Skin epidermis (tissue), 12 donors: ENCODE results near the gene SNX10.

Source experiments
- H3K27ac ChIP-seq, 21 experiments: fragments of 200-600 bp; sonication (generic) in 11 of 21; one replicate each; pipeline ENCODE4 v1.5.0; 2020; ENCODE audit warnings: mild to moderate bottlenecking in 3 of 21, inconsistent platforms in 2 of 21, moderate library complexity in 2 of 21
- H3K4me3 ChIP-seq, 7 experiments: fragments of 200-600 bp; sonication (generic) in 2 of 7; one replicate each; pipeline ENCODE4 v1.5.0; 2020; ENCODE audit warnings: inconsistent platforms in 2 of 7, mild to moderate bottlenecking in 2 of 7, moderate library complexity in 1 of 7

The SNX10 gene

DNA sequence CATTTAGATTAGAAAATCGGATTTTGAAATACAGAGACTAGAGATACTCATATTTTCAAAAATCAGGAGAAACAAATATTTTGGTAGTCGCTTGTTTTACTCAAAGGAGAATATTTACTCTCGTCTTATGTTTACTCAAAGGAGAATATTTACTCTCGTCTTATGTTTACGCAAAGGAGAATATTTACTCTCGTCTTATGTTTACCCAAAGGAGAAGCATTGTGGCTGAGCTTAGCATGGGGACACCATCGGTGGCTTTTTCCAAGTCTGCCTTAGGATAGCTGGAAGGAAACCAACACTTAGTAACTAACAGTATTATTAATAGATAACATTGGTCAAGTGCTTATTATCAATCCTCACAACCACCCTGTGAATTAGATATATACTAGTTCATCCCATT is 71.8 kb downstream of the SNX10 start:
- H3K27ac ChIP-seq, result no peak overlapping the region
- no peak overlapping the region for H3K4me3 ChIP-seq

DNA sequence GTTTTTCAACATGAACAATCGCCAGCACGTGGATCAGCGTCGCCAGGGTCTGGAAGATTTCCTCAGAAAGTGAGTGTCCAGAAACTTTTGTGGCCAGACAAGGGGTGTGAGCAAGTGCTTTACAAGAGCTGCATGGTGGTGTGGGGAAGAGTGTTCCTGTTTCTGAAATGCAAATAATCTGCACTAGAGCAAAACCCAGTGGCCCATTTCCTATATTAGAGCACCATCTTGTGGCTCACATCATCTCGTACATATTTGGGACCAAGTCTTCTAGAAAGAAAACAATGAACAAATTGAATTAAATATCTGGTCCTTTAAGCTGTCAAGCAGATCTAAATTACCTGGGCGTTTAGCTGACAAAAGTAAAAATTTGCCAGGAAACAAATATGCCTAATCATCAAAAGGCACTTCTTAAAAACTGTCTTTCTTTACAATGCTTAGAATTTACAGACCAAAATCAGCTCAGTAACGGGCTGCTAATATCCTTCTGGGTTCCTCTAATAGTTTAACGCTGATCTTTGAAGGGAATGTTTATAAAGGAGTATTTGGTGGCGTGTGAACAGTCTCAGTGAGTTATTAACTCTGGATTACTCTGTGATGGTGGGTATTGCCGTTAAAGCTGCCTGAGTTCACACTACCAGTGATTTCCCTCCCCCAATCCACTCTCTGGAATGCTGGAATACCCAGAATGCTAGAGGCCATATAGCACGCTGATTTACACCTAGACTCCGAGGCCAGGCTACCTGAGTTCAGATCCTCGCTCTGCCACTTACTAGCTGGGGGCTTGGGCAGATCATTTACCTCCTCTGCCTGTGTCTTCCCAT is 73.6 kb downstream of the SNX10 start:
- Histone ChIP-seq H3K27ac (no peak overlapping the region), H3K4me3 (no peak overlapping the region)

GRCh38 chr7:26365901-26366275 is 74.2 kb downstream of the SNX10 start:
- Histone ChIP-seq H3K4me3 (no peak overlapping the region), H3K27ac (no peak overlapping the region)

DNA sequence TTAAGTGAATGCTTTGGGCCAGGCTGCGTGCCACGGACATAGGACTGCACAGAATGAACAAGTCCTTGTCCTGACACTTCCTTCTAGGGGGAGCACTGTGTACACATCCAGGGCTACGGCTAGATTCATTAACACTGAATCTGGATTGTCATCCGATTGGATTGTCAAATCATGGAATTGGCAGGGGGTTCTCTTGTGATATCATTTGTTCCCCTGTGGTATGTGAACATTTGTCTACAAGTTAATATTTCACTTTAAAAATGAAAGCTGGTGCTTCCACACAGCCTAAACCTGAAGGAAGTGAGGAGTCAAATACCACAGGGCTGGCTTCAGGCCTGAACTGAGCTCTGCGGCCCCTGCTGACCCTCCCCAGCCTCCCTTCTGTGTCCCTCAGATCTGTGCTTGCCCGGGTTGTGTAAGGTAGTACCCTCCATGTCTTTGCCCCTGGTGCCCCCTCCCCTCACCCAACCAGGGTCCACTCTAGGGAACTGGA is 75.6 kb downstream of the SNX10 start:
- H3K4me3 ChIP-seq, result no peak overlapping the region
- no peak overlapping the region for H3K27ac ChIP-seq

GRCh38 chr7:26368542-26368941 is 76.9 kb downstream of the SNX10 start:
- Histone ChIP-seq H3K27ac (no peak overlapping the region), H3K4me3 (no peak overlapping the region)

GRCh38 chr7:26369593-26369992 is 77.9 kb downstream of the SNX10 start:
- no peak overlapping the region for H3K27ac ChIP-seq
- no peak overlapping the region for H3K4me3 ChIP-seq

DNA sequence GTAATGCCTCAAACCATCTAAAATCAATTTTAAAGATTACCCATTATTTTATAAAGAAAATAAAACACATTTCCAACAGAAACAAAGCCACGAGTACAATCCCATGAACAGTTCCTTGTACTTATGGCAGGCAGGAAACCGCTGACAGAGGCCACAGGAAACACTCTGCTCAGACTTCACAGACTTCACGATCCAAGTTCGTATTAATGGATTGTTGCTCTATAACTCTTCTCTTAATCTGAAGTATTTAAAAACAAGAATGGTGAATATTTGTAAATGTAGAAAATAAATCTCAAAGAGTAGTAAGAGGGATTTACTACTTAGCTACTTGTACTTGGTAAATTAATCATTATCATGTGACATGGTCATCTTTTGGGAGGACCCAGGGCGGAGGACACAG is 78.3 kb downstream of the SNX10 start:
- no peak overlapping the region for H3K27ac ChIP-seq
- no peak overlapping the region for H3K4me3 ChIP-seq

DNA sequence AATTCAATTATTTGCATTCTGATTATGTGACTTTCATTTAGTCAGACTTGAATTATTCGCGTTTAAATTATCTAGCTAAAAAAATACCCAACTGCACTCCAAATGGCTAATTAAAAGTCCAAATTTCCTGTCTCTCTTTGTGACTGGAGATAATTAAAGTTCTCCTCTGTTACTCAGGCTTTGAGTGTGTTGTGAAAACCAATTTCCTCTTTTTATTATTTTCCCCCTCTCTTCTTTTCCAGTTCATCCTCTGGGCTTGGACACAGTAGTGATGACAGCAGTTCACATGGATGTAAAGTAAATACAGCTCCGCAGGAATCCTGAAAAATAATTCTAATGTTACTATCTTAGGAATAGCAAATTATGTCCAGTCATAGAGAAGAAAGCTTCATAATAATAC is 80.6 kb downstream of the SNX10 start:
- Histone ChIP-seq H3K27ac (no peak overlapping the region), H3K4me3 (no peak overlapping the region)

DNA sequence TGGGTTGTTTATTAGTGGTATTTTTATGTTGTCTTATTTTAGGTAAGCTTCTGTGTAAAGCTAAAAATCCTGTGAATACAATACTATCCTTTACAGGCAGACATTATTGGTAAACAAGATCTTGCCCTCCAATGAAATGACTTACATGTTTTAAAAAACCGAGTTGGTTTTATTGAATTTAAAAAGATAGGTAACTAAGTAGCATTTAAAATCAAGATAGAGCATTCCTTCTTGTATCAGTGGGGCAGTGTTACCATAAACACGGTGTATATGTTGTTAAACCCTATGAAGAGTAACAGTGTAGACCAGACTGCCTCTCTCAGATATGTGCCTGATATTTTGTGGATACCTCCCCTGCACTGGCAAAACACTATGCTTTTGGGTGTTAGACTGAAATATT is 81.0 kb downstream of the SNX10 start:
- no peak overlapping the region for H3K4me3 ChIP-seq
- H3K27ac ChIP-seq, result no peak overlapping the region

DNA sequence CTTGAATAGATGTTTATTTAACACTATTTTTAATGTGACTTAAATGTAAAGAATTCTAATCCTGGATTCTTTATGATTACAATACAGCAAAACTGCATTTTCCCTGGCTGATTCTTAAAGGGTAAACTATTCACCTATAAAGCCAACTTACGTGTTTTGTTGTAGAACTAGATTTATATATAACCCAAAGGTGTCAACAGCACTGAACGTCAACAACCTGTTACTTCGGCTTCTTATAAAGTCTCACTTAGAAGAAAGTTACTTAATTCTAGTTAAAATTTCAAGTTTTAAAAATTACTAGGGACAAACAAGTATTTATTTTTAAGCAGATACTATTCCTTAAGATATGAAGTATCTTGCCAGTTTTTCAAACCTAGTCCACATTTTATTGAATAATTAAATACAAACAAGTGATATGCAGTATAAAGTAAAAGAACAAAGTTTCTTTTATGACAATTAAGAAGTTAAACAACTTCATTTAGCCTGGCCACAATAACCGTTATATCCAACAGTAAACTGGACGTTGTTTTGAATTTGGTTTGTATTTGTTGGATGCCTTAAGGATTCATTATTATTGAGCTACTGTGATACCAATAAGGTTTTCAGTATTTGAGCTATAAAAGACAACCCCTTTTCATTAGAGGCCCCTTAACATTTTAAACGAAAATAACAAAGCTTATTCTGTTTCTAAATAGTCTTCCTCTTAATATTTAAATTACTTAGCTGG is 83.1 kb downstream of the SNX10 start:
- Histone ChIP-seq H3K27ac (no peak overlapping the region), H3K4me3 (no peak overlapping the region)

GRCh38 chr7:26375726-26376174 is 84.1 kb downstream of the SNX10 start:
- H3K4me3 ChIP-seq, result peak overlapping the region in 5 of 7 experiments; percentile 24 to 54 (median 49)

GRCh38 chr7:26376175-26376917 is 84.7 kb downstream of the SNX10 start:
- H3K4me3 ChIP-seq, result peak overlapping the region; percentile 24 to 54 (median 43)
- peak overlapping the region in 6 of 21 experiments; percentile 2 to 67 (median 38) for H3K27ac ChIP-seq

More at GRCh38 chr7:26375726-26376174, 84.1 kb downstream of the SNX10 start:
- no peak overlapping the region for H3K27ac ChIP-seq

DNA sequence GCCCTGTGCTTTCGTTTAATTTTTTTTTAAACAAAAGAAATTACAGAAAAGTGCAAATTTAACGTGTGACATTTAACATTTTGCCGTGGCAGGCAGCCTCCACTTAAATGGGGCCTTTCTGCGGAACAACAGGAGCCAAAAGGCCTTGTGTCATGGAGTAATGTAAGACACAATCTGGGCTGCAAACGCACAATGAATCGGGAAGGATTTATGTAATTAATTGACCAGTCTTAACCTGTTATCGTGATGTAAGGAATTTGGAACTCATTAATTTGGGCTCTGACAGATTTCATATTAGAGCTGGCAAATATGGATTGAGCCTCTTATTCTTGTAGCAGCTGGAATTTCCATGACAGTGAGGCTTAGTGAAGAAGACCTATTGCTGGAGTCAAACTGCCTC is 86.4 kb downstream of the SNX10 start:
- no peak overlapping the region for H3K4me3 ChIP-seq
- no peak overlapping the region for H3K27ac ChIP-seq

DNA sequence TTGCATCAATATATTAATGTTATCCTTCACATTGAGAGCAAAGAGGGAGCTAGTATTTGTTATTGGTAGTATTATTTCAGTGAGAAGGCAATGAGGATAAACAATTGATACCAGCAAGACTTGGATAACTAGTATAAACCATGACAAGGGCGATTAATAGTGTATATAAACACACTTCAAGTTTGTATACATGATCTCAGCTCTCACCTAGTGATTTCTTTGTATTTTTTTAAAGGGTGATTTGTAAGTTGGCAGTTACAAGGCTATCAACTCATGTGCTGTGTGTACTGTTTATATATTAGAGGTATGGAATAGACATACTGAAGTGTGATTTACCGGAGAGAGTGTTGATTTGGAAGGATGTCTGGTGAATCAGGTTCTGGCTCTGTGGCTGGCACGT is 88.0 kb downstream of the SNX10 start:
- H3K27ac ChIP-seq, result no peak overlapping the region
- H3K4me3 ChIP-seq, result no peak overlapping the region

- Histone ChIP-seq H3K27ac (no peak overlapping the region), H3K4me3 (no peak overlapping the region)
Observed at GRCh38 chr7:26381476-26382353, 90.1 kb downstream of the SNX10 start.

DNA sequence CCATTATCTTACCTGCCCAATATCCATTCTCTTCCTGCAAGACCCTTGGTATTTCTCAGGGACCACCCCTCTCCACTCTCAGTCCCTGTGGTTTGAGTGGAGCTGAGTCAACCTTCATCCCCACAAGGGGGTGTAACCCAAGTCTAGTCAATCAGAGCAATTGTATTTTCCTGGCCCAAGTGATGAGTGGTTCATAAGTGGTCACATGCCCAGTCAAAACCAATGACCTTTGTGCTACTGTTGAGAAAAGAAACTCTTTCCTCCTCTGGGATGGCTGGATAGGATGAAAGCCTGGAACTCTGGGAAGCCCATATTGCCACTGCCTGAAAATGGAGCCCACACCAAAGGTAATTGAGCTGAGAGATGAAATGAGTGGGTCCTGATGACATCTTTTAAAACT is 93.6 kb downstream of the SNX10 start:
- Histone ChIP-seq H3K27ac (no peak overlapping the region), H3K4me3 (no peak overlapping the region)

DNA sequence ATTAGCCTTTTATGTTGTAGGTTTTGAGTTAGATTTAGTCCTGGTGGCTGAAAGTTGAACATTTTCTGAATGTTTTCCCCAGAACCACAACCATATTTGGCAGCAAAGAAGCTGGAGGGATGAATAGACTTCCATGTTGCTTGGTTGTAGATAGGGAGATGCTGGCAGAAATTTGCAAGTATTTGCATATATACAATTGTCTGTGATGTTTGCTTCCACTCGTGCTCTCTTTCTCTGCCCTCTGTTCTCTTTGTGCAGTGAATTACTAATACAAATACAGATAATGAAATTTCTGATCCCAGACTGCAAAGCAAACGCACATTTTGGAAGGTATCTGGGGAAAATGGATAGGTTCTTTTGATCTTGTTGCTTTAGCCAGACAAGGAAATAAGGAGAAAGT is 96.1 kb downstream of the SNX10 start:
- Histone ChIP-seq H3K27ac (no peak overlapping the region), H3K4me3 (no peak overlapping the region)

GRCh38 chr7:26388256-26388655 is 96.6 kb downstream of the SNX10 start:
- H3K27ac ChIP-seq, result no peak overlapping the region
- no peak overlapping the region for H3K4me3 ChIP-seq

DNA sequence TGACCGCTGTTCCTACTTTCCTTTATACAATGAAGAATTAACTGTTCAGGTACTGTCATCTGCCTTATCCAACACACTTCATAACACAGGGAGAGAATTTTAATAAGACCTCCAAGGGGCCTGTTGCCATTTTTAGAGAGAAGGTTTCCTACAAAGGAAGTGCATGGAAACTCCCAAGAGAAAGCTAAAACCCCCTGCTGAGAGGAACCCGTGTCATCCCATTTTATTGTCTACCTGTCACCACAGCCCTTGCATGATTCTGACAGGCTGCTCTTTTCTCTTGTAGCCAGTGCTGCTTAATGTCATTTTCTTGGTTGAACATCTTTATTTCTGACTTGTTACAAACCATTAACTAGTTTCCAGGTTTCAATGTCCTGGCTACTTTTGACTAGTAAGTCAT is 98.4 kb downstream of the SNX10 start:
- no peak overlapping the region for H3K4me3 ChIP-seq
- H3K27ac ChIP-seq, result no peak overlapping the region
